A549 (cell line): ENCODE measurements around the gene TGFBI. TPM values are rescaled to one million over a fixed set of nuclear protein-coding genes. Genes with fewer than 3 reads are reported as not detected.

ENCODE experiments used
- ATAC-seq, 2 experiments: fragments of 200-7000 bp in 1 of 2; fragments of >200 bp in 1 of 2; cut with Nextera tagmentation in 1 of 2; cut with Tn5 transposase in 1 of 2; 3 replicates each; pipeline versions ENCODE4 v1.8.0 to v1.9.1; 2018 to 2020; ENCODE audit warnings: mild to moderate bottlenecking in 1 of 2, moderate library complexity in 1 of 2
- CTCF ChIA-PET: fragments of 300-600 bp; sonication (Branson Sonifier 250); formaldehyde crosslinking; extraction: SDS; loops from one replicate; lab custom pipeline; 2021; ENCODE audit warnings: antibody characterized with exemption, inconsistent platforms; lab: Yijun Ruan, JAX
- POLR2A ChIA-PET: fragments of 350-600 bp; formaldehyde crosslinking; extraction: SDS; loops from one replicate; lab custom pipeline; 2021; ENCODE audit warnings: antibody characterized with exemption, inconsistent platforms; lab: Yijun Ruan, JAX
- DNase-seq, 2 experiments: peaks; one replicate each; pipeline versions ENCODE4 v3.0.0 to v3.0.0-alpha.2; 2011 to 2016; ENCODE audit warnings: low read depth in 1 of 2, low spot score in 1 of 2
- FAIRE-seq: peaks from 2 replicates; lab custom pipeline; 2011; peaks lifted over from hg19 to GRCh38; lab: Jason Lieb, UNC
- H3K27ac ChIP-seq, 2 experiments: fragments of >200 bp; sonication (Bioruptor Twin); formaldehyde crosslinking; 3 replicates each; pipeline ENCODE4 v1.5.1; 2016 to 2017
- H3K4me1 ChIP-seq: fragments of >200 bp; sonication (Bioruptor Twin); formaldehyde crosslinking; 3 replicates; pipeline ENCODE4 v1.6.1; 2016
- H3K4me2 ChIP-seq: fragments of >200 bp; sonication (Bioruptor Twin); formaldehyde crosslinking; 3 replicates; pipeline ENCODE4 v1.6.1; 2016
- H3K4me3 ChIP-seq: fragments of >200 bp; sonication (Bioruptor Twin); formaldehyde crosslinking; 3 replicates; pipeline ENCODE4 v1.5.1; 2016
- H3K9me3 ChIP-seq: fragments of >200 bp; sonication (Bioruptor Twin); formaldehyde crosslinking; 3 replicates; pipeline ENCODE4 v1.6.1; 2016
- CEBPB ChIP-seq, 2 experiments: fragments of >200 bp in 1 of 2; sonication (Bioruptor Twin) in 1 of 2; formaldehyde crosslinking in 1 of 2; IDR thresholded peaks; 2 replicates each; pipeline ENCODE4 v1.6.1; 2012 to 2016
- CHD4 ChIP-seq: fragments of 200-600 bp; sonication (generic); IDR thresholded peaks from 2 replicates; pipeline ENCODE4 v1.6.1; 2016; ENCODE audit warnings: antibody characterized with exemption, mild to moderate bottlenecking, borderline replicate concordance
- CTCF ChIP-seq: fragments of >200 bp; sonication (Bioruptor Twin); formaldehyde crosslinking; IDR thresholded peaks from 3 replicates; pipeline ENCODE4 v1.5.1; 2016
- E2F6 ChIP-seq: IDR thresholded peaks from 2 replicates; pipeline ENCODE4 v1.6.1; 2012; ENCODE audit warnings: low read depth, borderline replicate concordance
- EP300 ChIP-seq, 2 experiments: fragments of >200 bp; sonication (Bioruptor Twin); formaldehyde crosslinking; IDR thresholded peaks; 2 replicates in 1 of 2; 3 replicates in 1 of 2; pipeline ENCODE4 v1.6.1; 2016 to 2017
- FOSL2 ChIP-seq, 2 experiments: fragments of 450-650 bp in 1 of 2; fragments of >200 bp in 1 of 2; sonication (Bioruptor Twin) in 1 of 2; formaldehyde crosslinking; IDR thresholded peaks; 2 replicates each; pipeline versions ENCODE4 v1.5.0 to v1.6.1; 2016 to 2020; ENCODE audit warnings: mild to moderate bottlenecking in 1 of 2, moderate library complexity in 1 of 2
- FOXS1 ChIP-seq: fragments of 250-450 bp; sonication (Bioruptor Pico); IDR thresholded peaks from 2 replicates; pipeline ENCODE4 v1.5.0; 2020; ENCODE audit warnings: mild to moderate bottlenecking, moderate library complexity
- GATA3 ChIP-seq: IDR thresholded peaks from 2 replicates; pipeline ENCODE4 v1.6.1; 2012; ENCODE audit warnings: borderline replicate concordance
- HOXB5 ChIP-seq: fragments of 250-450 bp; sonication (Bioruptor Pico); IDR thresholded peaks from 2 replicates; pipeline ENCODE4 v1.5.0; 2020; ENCODE audit warnings: mild to moderate bottlenecking, moderate library complexity
- KDM5A ChIP-seq: fragments of 200-600 bp; sonication (generic); IDR thresholded peaks from 2 replicates; pipeline ENCODE4 v1.6.1; 2016; ENCODE audit warnings: antibody characterized with exemption, mild to moderate bottlenecking
- MAX ChIP-seq: IDR thresholded peaks from 2 replicates; pipeline ENCODE4 v1.6.1; 2012
- PHF8 ChIP-seq: fragments of 200-600 bp; sonication (generic); IDR thresholded peaks from 2 replicates; pipeline ENCODE4 v1.6.1; 2016; ENCODE audit warnings: low read depth, mild to moderate bottlenecking, antibody characterized with exemption, moderate library complexity, borderline replicate concordance
- RCOR1 ChIP-seq: fragments of 150-350 bp; IDR thresholded peaks from 2 replicates; pipeline ENCODE4 v1.6.1; 2014; ENCODE audit warnings: antibody characterized with exemption, low read length, low read depth
- SMC3 ChIP-seq: fragments of >200 bp; sonication (Bioruptor Twin); formaldehyde crosslinking; IDR thresholded peaks from 3 replicates; pipeline ENCODE4 v1.6.1; 2018; ENCODE audit warnings: inconsistent platforms
- ZSCAN20 ChIP-seq: fragments of 250-450 bp; sonication (Bioruptor Pico); IDR thresholded peaks from 2 replicates; pipeline ENCODE4 v1.8.0; 2022; ENCODE audit warnings: mild to moderate bottlenecking, moderate library complexity
- WGBS: methylation state at CpG from one replicate; pipeline ENCODE4 v1.1.6; 2017; ENCODE audit errors: missing lambda C conversion rate; 5-methylcytosine and 5-hydroxymethylcytosine counted together
- polyA plus RNA-seq, 4 experiments: library from polyadenylated mRNA; depleted of rRNA in 3 of 4; stranded (reverse); fragments of >200 nt; fragmentation: RNase III in 1 of 4; extraction: RNeasy Plus Mini Kit Qiagen cat#74134 plus additional on column Dnase treatment in 1 of 4; gene quantifications; 2 replicates in 3 of 4; 3 replicates in 1 of 4; pipeline ENCODE4 v1.2.3, GENCODE V29; 2011 to 2017

TGFBI gene
- polyA plus RNA-seq, 2 of the 4 experiments (the other 2 are of a cell fraction): 1,135 to 1,859 TPM

- ChIA-PET POLR2A (no interaction called here), CTCF (interaction anchor here (0.9 to 2.8 kb wide), 5 partner anchors 10 to 210 kb away, joined by 3 to 11 read pairs (median 4); no protein-coding TSS in a partner anchor)
- Histone ChIP-seq H3K4me2 (no peak overlapping the region), H3K4me1 (peaks cover 49% of the 10 kb centered on the region), H3K4me3 (no peak overlapping the region), H3K27ac (peak overlapping the region; percentile 23 to 85; a peak in 5 of 6 replicates), H3K9me3 (no peaks in the 10 kb centered on the region)
- FAIRE-seq: no peak
- TF ChIP-seq FOXS1 (CRISPR knock-in tag): no peak
- no peak for TF ChIP-seq SMC3
- no peak for TF ChIP-seq PHF8
- ATAC-seq: no peak
- WGBS: 47% methylated on average over 5 of the region's 5 CpGs
- no peak for DNase-seq
These were observed 27.3 kb upstream of the TGFBI start for GRCh38 chr5:136001466-136001981.

GRCh38 chr5:136004436-136004835 is 24.4 kb upstream of the TGFBI start:
- FAIRE-seq: no peak
- no peak for DNase-seq
- H3K4me3 ChIP-seq: no peak overlapping the region
- peaks cover 53% of the 10 kb centered on the region for H3K4me1 ChIP-seq
- ChIA-PET POLR2A (interaction anchor here (1.0 to 3.8 kb wide), 4 partner anchors 11 to 28 kb away, joined by 3 to 31 read pairs (median 5); partner anchors contain the start of gene TGFBI), CTCF (interaction anchor here (1.0 to 4.9 kb wide), 6 partner anchors 11 to 59 kb away, joined by 3 to 29 read pairs (median 6); partner anchors contain the start of gene TGFBI)
- H3K9me3 ChIP-seq: no peaks in the 10 kb centered on the region
- H3K27ac ChIP-seq: peak overlapping the region; percentile 92 to 96
- H3K4me2 ChIP-seq: peak overlapping the region; percentile 45; the same call in 1 of the 3 replicates
- no peak; a peak in 1 of 6 replicates for ATAC-seq
- TF ChIP-seq FOSL2 (IDR thresholded peaks at IDR 0.05) (no peak), FOSL2 (CRISPR knock-in tag; IDR thresholded peaks at IDR 0.05) (peak; percentile 42; the same call in 1 of the 2 replicates), CEBPB (IDR thresholded peaks at IDR 0.05) (0 out of 4 replicates have a peak, but pooled peaks of 1 of the 2 experiments have one; percentile 35), KDM5A (no peak)
- 85% methylated on average over 3 of the region's 3 CpGs for WGBS

GRCh38 chr5:136005476-136005875 is 23.3 kb upstream of the TGFBI start:
- FAIRE-seq: no peak
- peak overlapping the region; percentile 92 to 96 for H3K27ac ChIP-seq

GRCh38 chr5:136006164-136006563 is 22.6 kb upstream of the TGFBI start:
- WGBS: 51% methylated on average over 11 of the region's 11 CpGs
- ATAC-seq (peak; percentile 58 to 60), FAIRE-seq (no peak), DNase-seq (peak in 1 of 2 experiments; percentile 69)
- H3K9me3 ChIP-seq: no peaks in the 10 kb centered on the region
- peak overlapping the region; percentile 92 to 96 for H3K27ac ChIP-seq
- ChIA-PET POLR2A (interaction anchor here (0.5 to 3.8 kb wide), 6 partner anchors 9 to 72 kb away, joined by 3 to 31 read pairs (median 8); partner anchors contain the start of gene TGFBI), CTCF (interaction anchor here (0.9 to 4.9 kb wide), 15 partner anchors 9 to 76 kb away, joined by 3 to 29 read pairs (median 12); partner anchors contain the start of gene TGFBI)
- H3K4me3 ChIP-seq: no peak overlapping the region; the same call in 2 of the 3 replicates
- H3K4me2 ChIP-seq: peak overlapping the region; percentile 45
- peaks cover 59% of the 10 kb centered on the region for H3K4me1 ChIP-seq
- peak; percentile 23; the same call in 1 of the 2 replicates for TF ChIP-seq GATA3
- peak; percentile 75; the same call in 1 of the 2 replicates for TF ChIP-seq FOXS1 (CRISPR knock-in tag)
- no peak for TF ChIP-seq FOSL2 (IDR thresholded peaks at IDR 0.05)
- peak; percentile 32; the same call in 1 of the 2 replicates for TF ChIP-seq FOSL2 (CRISPR knock-in tag; IDR thresholded peaks at IDR 0.05)
- TF ChIP-seq CTCF: no peak

More at GRCh38 chr5:136005476-136005875, 23.3 kb upstream of the TGFBI start:
- peaks cover 52% of the 10 kb centered on the region for H3K4me1 ChIP-seq
- TF ChIP-seq EP300 (IDR thresholded peaks at IDR 0.05) (no peak), PHF8 (no peak), MAX (no peak), E2F6 (no peak; the same call in 1 of the 2 replicates), HOXB5 (no peak), RCOR1 (no peak), CHD4 (no peak), ZSCAN20 (CRISPR knock-in tag) (no peak)
- TF ChIP-seq, all 56 proteins: peak for 0
- no peaks in the 10 kb centered on the region for H3K9me3 ChIP-seq
- no peak for ATAC-seq
- peak overlapping the region; percentile 45 for H3K4me2 ChIP-seq
- 33% methylated on average over 7 of the region's 9 CpGs for WGBS
- POLR2A ChIA-PET: interaction anchor here (1.0 to 3.8 kb wide), 4 partner anchors 8 to 25 kb away, joined by 3 to 31 read pairs (median 14); partner anchors contain the start of gene TGFBI
- CTCF ChIA-PET: interaction anchor here (0.7 to 4.9 kb wide), 14 partner anchors 9 to 75 kb away, joined by 3 to 29 read pairs (median 10); partner anchors contain the start of gene TGFBI
- no peak for DNase-seq
- no peak overlapping the region for H3K4me3 ChIP-seq
